ENCODE results near the gene SQSTM1. TPM values are rescaled to one million over a fixed set of nuclear protein-coding genes. Genes with fewer than 3 reads are reported as not detected.

Gene SQSTM1
- total and polyA plus RNA-seq, 9 of the 15 experiments (the other 6 are each of a cell fraction or from before 2014, with no cell fraction given), result 5.6 to 148 (median 64.0) TPM

GRCh38 chr5:179858586-179859427 lies 38.1 kb downstream of the SQSTM1 start, which contains the start of gene MRNIP (continued):
- no peak for TF ChIP-seq ATF2 (CRISPR knock-in tag; IDR thresholded peaks at IDR 0.05)
- 0 out of 2 replicates have a peak, but pooled peaks have one; percentile 36 for TF ChIP-seq PTBP1 (IDR thresholded peaks at IDR 0.05; ENCODE audit: low read depth, low read length)
- TF ChIP-seq RREB1 (CRISPR knock-in tag; IDR thresholded peaks at IDR 0.05), result no peak
- TF ChIP-seq NFATC3 (IDR thresholded peaks at IDR 0.05), result no peak
- peak; percentile 28; the same call in 1 of the 2 replicates for TF ChIP-seq JUN (IDR thresholded peaks at IDR 0.05; ENCODE audit: borderline replicate concordance, low read depth, low read length)
- no peak for TF ChIP-seq JUN (CRISPR knock-in tag; IDR thresholded peaks at IDR 0.05; ENCODE audit: borderline replicate concordance)
- TF ChIP-seq FOXA3 (CRISPR knock-in tag; conservative IDR thresholded peaks at IDR 0.05 in 1 of 2, IDR thresholded peaks at IDR 0.05 in 1 of 2), result peak in 1 of 2 experiments; percentile 53; a peak in 1 of 4 replicates
- 0 out of 2 replicates have a peak, but pooled peaks have one; percentile 19 for TF ChIP-seq SREBF2 (CRISPR knock-in tag; IDR thresholded peaks at IDR 0.05)
- TF ChIP-seq HMG20B (CRISPR knock-in tag; IDR thresholded peaks at IDR 0.05), result 0 out of 2 replicates have a peak, but pooled peaks have one; percentile 69
- no peak for TF ChIP-seq CBX2 (IDR thresholded peaks at IDR 0.05; ENCODE audit: insufficient read depth, low read length, poor library complexity, severe bottlenecking)
- no peak; the same call in 1 of the 2 replicates for TF ChIP-seq NFE2 (IDR thresholded peaks at IDR 0.05; ENCODE audit: low read depth)
- TF ChIP-seq MECOM (CRISPR knock-in tag; IDR thresholded peaks at IDR 0.05), result no peak
- no peak for TF ChIP-seq CHD1 (IDR thresholded peaks at IDR 0.05; ENCODE audit: low read length)
- no peak for TF ChIP-seq TGIF2 (CRISPR knock-in tag; IDR thresholded peaks at IDR 0.05)
- TF ChIP-seq CCNT2 (IDR thresholded peaks at IDR 0.05; ENCODE audit: borderline replicate concordance, extremely low read depth, insufficient read length, low read depth, low read length), result peak; percentile 75
- TF ChIP-seq BCOR (IDR thresholded peaks at IDR 0.05), result 0 out of 2 replicates have a peak, but pooled peaks have one; percentile 41
- no peak for TF ChIP-seq ARID2 (IDR thresholded peaks at IDR 0.05)
- TF ChIP-seq CREM (IDR thresholded peaks at IDR 0.05; ENCODE audit: low read depth), result peak; percentile 78
- TF ChIP-seq NR2C1 (IDR thresholded peaks at IDR 0.05), result peak; percentile 84
- peak; percentile 89 for TF ChIP-seq NR2C1 (tag; IDR thresholded peaks at IDR 0.05)
- no peak for TF ChIP-seq ZNF165 (CRISPR knock-in tag; IDR thresholded peaks at IDR 0.05; ENCODE audit: borderline replicate concordance)

Data from K562 (cell line).